ENCODE data around the gene PNPLA2.
A peak's percentile ranks its signal among the peaks of the same experiment; 100 is the strongest.

The PNPLA2 gene

GRCh38 chr11:794013-794765 lies 24.5 kb upstream of the PNPLA2 start:
- no peaks in the 10 kb centered on the region for H3K9me3 ChIP-seq (ENCODE audit: insufficient read depth, low read depth, low read length)
- WGBS = 95% methylated on average over 31 of the region's 31 CpGs
- H3K4me3 ChIP-seq (ENCODE audit: low read length) = no peak overlapping the region
- no peak overlapping the region for H3K9ac ChIP-seq (ENCODE audit: low read depth, low read length)
- H3K27me3 ChIP-seq (ENCODE audit: insufficient read depth, low read length) = no peaks in the 10 kb centered on the region
- H3K36me3 ChIP-seq (ENCODE audit: insufficient read depth, low read length) = peaks cover 26% of the 10 kb centered on the region; the same call in 1 of the 2 replicates
- no peak overlapping the region for H3K27ac ChIP-seq (ENCODE audit: low read depth, low read length)
- H3K4me1 ChIP-seq (ENCODE audit: insufficient read depth, low read length) = peaks cover 9% of the 10 kb centered on the region; the same call in 1 of the 2 replicates

- H3K36me3 ChIP-seq (ENCODE audit: insufficient read depth, low read length) = peaks cover 29% of the 10 kb centered on the region; the same call in 1 of the 2 replicates
- H3K9ac ChIP-seq (ENCODE audit: low read depth, low read length) = no peak overlapping the region
- H3K27me3 ChIP-seq (ENCODE audit: insufficient read depth, low read length) = no peaks in the 10 kb centered on the region
- H3K27ac ChIP-seq (ENCODE audit: low read depth, low read length) = no peak overlapping the region
- H3K4me1 ChIP-seq (ENCODE audit: insufficient read depth, low read length) = peaks cover 9% of the 10 kb centered on the region; the same call in 1 of the 2 replicates
- WGBS = 86% methylated on average over 37 of the region's 38 CpGs
- H3K9me3 ChIP-seq (ENCODE audit: insufficient read depth, low read depth, low read length) = no peaks in the 10 kb centered on the region
- no peak overlapping the region for H3K4me3 ChIP-seq (ENCODE audit: low read length)
Observed at GRCh38 chr11:794766-795633, 23.7 kb upstream of the PNPLA2 start.

GRCh38 chr11:795634-796564 lies 22.8 kb upstream of the PNPLA2 start:
- Histone ChIP-seq H3K36me3 (ENCODE audit: insufficient read depth, low read length) (peaks cover 32% of the 10 kb centered on the region; the same call in 1 of the 2 replicates), H3K4me3 (ENCODE audit: low read length) (no peak overlapping the region), H3K9me3 (ENCODE audit: insufficient read depth, low read depth, low read length) (no peaks in the 10 kb centered on the region), H3K27ac (ENCODE audit: low read depth, low read length) (no peak overlapping the region), H3K4me1 (ENCODE audit: insufficient read depth, low read length) (0 out of 2 replicates have a peak, but pooled peaks cover 5% of the 10 kb centered on the region), H3K9ac (ENCODE audit: low read depth, low read length) (no peak overlapping the region), H3K27me3 (ENCODE audit: insufficient read depth, low read length) (no peaks in the 10 kb centered on the region)
- 43% methylated on average over 22 of the region's 26 CpGs for WGBS

GRCh38 chr11:796565-797295 lies 22.0 kb upstream of the PNPLA2 start:
- 39% methylated on average over 18 of the region's 18 CpGs for WGBS
- no peaks in the 10 kb centered on the region for H3K27me3 ChIP-seq (ENCODE audit: insufficient read depth, low read length)
- peak overlapping the region; percentile 84 for H3K4me3 ChIP-seq (ENCODE audit: low read length)

GRCh38 chr11:797296-798092 lies 21.2 kb upstream of the PNPLA2 start:
- Histone ChIP-seq H3K27me3 (ENCODE audit: insufficient read depth, low read length) (no peaks in the 10 kb centered on the region), H3K9me3 (ENCODE audit: insufficient read depth, low read depth, low read length) (no peaks in the 10 kb centered on the region), H3K4me1 (ENCODE audit: insufficient read depth, low read length) (0 out of 2 replicates have a peak, but pooled peaks cover 5% of the 10 kb centered on the region), H3K9ac (ENCODE audit: low read depth, low read length) (peak overlapping the region; percentile 87), H3K4me3 (ENCODE audit: low read length) (peak overlapping the region; percentile 84), H3K36me3 (ENCODE audit: insufficient read depth, low read length) (peaks cover 23% of the 10 kb centered on the region), H3K27ac (ENCODE audit: low read depth, low read length) (peak overlapping the region; percentile 87)
- WGBS = under 1% methylated on average over 57 of the region's 57 CpGs

More at GRCh38 chr11:796565-797295, 22.0 kb upstream of the PNPLA2 start:
- Histone ChIP-seq H3K4me1 (ENCODE audit: insufficient read depth, low read length) (0 out of 2 replicates have a peak, but pooled peaks cover 5% of the 10 kb centered on the region), H3K27ac (ENCODE audit: low read depth, low read length) (peak overlapping the region; percentile 87; the same call in 1 of the 2 replicates), H3K9ac (ENCODE audit: low read depth, low read length) (no peak overlapping the region), H3K9me3 (ENCODE audit: insufficient read depth, low read depth, low read length) (no peaks in the 10 kb centered on the region), H3K36me3 (ENCODE audit: insufficient read depth, low read length) (peaks cover 27% of the 10 kb centered on the region; the same call in 1 of the 2 replicates)

- H3K9me3 ChIP-seq (ENCODE audit: insufficient read depth, low read depth, low read length) = no peaks in the 10 kb centered on the region
- H3K27ac ChIP-seq (ENCODE audit: low read depth, low read length) = peak within 1 kb of the TSS; percentile 87
- 10% methylated on average over 69 of the region's 69 CpGs for WGBS
- 0 out of 2 replicates have a peak, but pooled peaks cover 5% of the 10 kb centered on the region for H3K4me1 ChIP-seq (ENCODE audit: insufficient read depth, low read length)
- peaks cover 22% of the 10 kb centered on the region for H3K36me3 ChIP-seq (ENCODE audit: insufficient read depth, low read length)
- H3K27me3 ChIP-seq (ENCODE audit: insufficient read depth, low read length) = no peaks in the 10 kb centered on the region
- H3K9ac ChIP-seq (ENCODE audit: low read depth, low read length) = peak within 1 kb of the TSS; percentile 87
- H3K4me3 ChIP-seq (ENCODE audit: low read length) = peak within 1 kb of the TSS; percentile 84
Observed at GRCh38 chr11:798093-798713, 20.5 kb upstream of the PNPLA2 start, which contains the start of gene SLC25A22. TSS of gene SLC25A22 (minus strand) at chr11:798281. CDS start at chr11:795006, 3,275 bp downstream.

GRCh38 chr11:799641-800316 lies 18.9 kb upstream of the PNPLA2 start:
- Histone ChIP-seq H3K9me3 (ENCODE audit: insufficient read depth, low read depth, low read length) (no peaks in the 10 kb centered on the region), H3K36me3 (ENCODE audit: insufficient read depth, low read length) (peaks cover 8% of the 10 kb centered on the region), H3K9ac (ENCODE audit: low read depth, low read length) (no peak overlapping the region), H3K27ac (ENCODE audit: low read depth, low read length) (no peak overlapping the region), H3K27me3 (ENCODE audit: insufficient read depth, low read length) (no peaks in the 10 kb centered on the region), H3K4me1 (ENCODE audit: insufficient read depth, low read length) (0 out of 2 replicates have a peak, but pooled peaks cover 5% of the 10 kb centered on the region), H3K4me3 (ENCODE audit: low read length) (no peak overlapping the region)
- 95% methylated on average over 32 of the region's 32 CpGs for WGBS

GRCh38 chr11:800473-800872 lies 18.2 kb upstream of the PNPLA2 start:
- no peaks in the 10 kb centered on the region for H3K9me3 ChIP-seq (ENCODE audit: insufficient read depth, low read depth, low read length)
- H3K36me3 ChIP-seq (ENCODE audit: insufficient read depth, low read length) = peaks cover 8% of the 10 kb centered on the region
- no peak overlapping the region for H3K27ac ChIP-seq (ENCODE audit: low read depth, low read length)
- whole genome bisulfite sequencing = 95% methylated on average over 30 of the region's 30 CpGs
- H3K4me3 ChIP-seq (ENCODE audit: low read length) = no peak overlapping the region
- H3K4me1 ChIP-seq (ENCODE audit: insufficient read depth, low read length) = 0 out of 2 replicates have a peak, but pooled peaks cover 5% of the 10 kb centered on the region
- H3K27me3 ChIP-seq (ENCODE audit: insufficient read depth, low read length) = no peaks in the 10 kb centered on the region
- no peak overlapping the region for H3K9ac ChIP-seq (ENCODE audit: low read depth, low read length)

All from HUES64 (cell line).